Activated CD8-positive, alpha-beta memory T cell treated with anti-CD3 and anti-CD28 coated beads, Interleukin-2, amount 10 ng/mL, durations not matched to agents 7 days and 5 days (primary cell): Measurements from ENCODE around the gene DEK. TPM values are rescaled to one million over a fixed set of nuclear protein-coding genes. Genes with fewer than 3 reads are reported as not detected.
"Not testable (repeated sequence)": the region's sequence is repeated elsewhere in the genome, so short reads cannot be mapped to it uniquely, and the experiment has no call there.

Experiments
- ATAC-seq: fragments of 150-1000 bp; cut with Tn5 transposase; one replicate; pipeline ENCODE4 v1.10.0; 2021; ENCODE audit warnings: moderate library complexity
- CTCF ChIA-PET: fragments of 350-600 bp; sonication (Branson Sonifier 250); formaldehyde crosslinking; loops from one replicate; lab custom pipeline; 2021; ENCODE audit warnings: antibody characterized with exemption; lab: Charles Lee
- DNase-seq: peaks from one replicate; pipeline ENCODE4 v3.0.0-alpha.2; 2020
- H3K27ac Mint-ChIP-seq: one replicate; pipeline ENCODE4 v1.8.0; 2021; ENCODE audit warnings: mild to moderate bottlenecking, mixed read lengths
- H3K27me3 Mint-ChIP-seq: one replicate; pipeline ENCODE4 v1.8.0; 2021; ENCODE audit warnings: mixed read lengths
- H3K36me3 Mint-ChIP-seq: one replicate; pipeline ENCODE4 v1.8.0; 2021; ENCODE audit warnings: mild to moderate bottlenecking, mixed read lengths
- H3K4me1 Mint-ChIP-seq: one replicate; pipeline ENCODE4 v1.8.0; 2021; ENCODE audit warnings: mixed read lengths
- H3K4me3 Mint-ChIP-seq: one replicate; pipeline ENCODE4 v1.8.0; 2021; ENCODE audit warnings: mild to moderate bottlenecking, moderate library complexity, mixed read lengths
- H3K9me3 Mint-ChIP-seq: one replicate; pipeline ENCODE4 v1.8.0; 2022; ENCODE audit warnings: low read depth, mixed read lengths
- total RNA-seq, 2 experiments: library from RNA; stranded (reverse); gene quantifications; one replicate each; pipeline ENCODE4 v1.2.3, GENCODE V29; 2021

The DEK gene
- total RNA-seq, 2 experiments from 2014 or later = 209 to 218 TPM

GRCh38 chr6:18203786-18204185 lies 60.5 kb downstream of the DEK start:
- H3K4me1 Mint-ChIP-seq = no peaks in the 10 kb centered on the region
- H3K27me3 Mint-ChIP-seq = no peaks in the 10 kb centered on the region
- CTCF ChIA-PET = no interaction called here

GRCh38 chr6:18192026-18192425 lies 72.3 kb downstream of the DEK start:
- H3K27me3 Mint-ChIP-seq = no peaks in the 10 kb centered on the region
- no peak overlapping the region for H3K27ac Mint-ChIP-seq
- ATAC-seq = no peak
- CTCF ChIA-PET = interaction anchor here (0.7 kb wide), 1 partner anchor 95 kb away, joined by 3 read pairs; no protein-coding TSS in a partner anchor
- H3K36me3 Mint-ChIP-seq = no peaks in the 10 kb centered on the region
- no peak overlapping the region for H3K4me3 Mint-ChIP-seq
- H3K9me3 Mint-ChIP-seq = no peaks in the 10 kb centered on the region
- no peaks in the 10 kb centered on the region for H3K4me1 Mint-ChIP-seq
- no peak for DNase-seq

More at GRCh38 chr6:18203786-18204185, 60.5 kb downstream of the DEK start:
- no peak overlapping the region for H3K27ac Mint-ChIP-seq
- DNase-seq (no peak), ATAC-seq (no peak)
- peaks cover 3% of the 10 kb centered on the region for H3K36me3 Mint-ChIP-seq
- H3K4me3 Mint-ChIP-seq = no peak overlapping the region
- H3K9me3 Mint-ChIP-seq = no peaks in the 10 kb centered on the region

- Mint-ChIP-seq H3K4me1 (no peaks in the 10 kb centered on the region), H3K9me3 (no peaks in the 10 kb centered on the region)
These were observed 75.1 kb downstream of the DEK start for GRCh38 chr6:18189196-18189595.

GRCh38 chr6:18187701-18188100 lies 76.6 kb downstream of the DEK start:
- CTCF ChIA-PET = no interaction called here
- Mint-ChIP-seq H3K4me1 (no peaks in the 10 kb centered on the region), H3K36me3 (peaks cover 2% of the 10 kb centered on the region)

More at GRCh38 chr6:18189196-18189595, 75.1 kb downstream of the DEK start:
- H3K27ac Mint-ChIP-seq = no peak overlapping the region
- DNase-seq (no peak), ATAC-seq (no peak)
- peaks cover 2% of the 10 kb centered on the region for H3K36me3 Mint-ChIP-seq
- H3K4me3 Mint-ChIP-seq = no peak overlapping the region
- CTCF ChIA-PET = no interaction called here
- H3K27me3 Mint-ChIP-seq = no peaks in the 10 kb centered on the region

GRCh38 chr6:18186540-18187250 lies 77.6 kb downstream of the DEK start:
- CTCF ChIA-PET = no interaction called here

More at GRCh38 chr6:18187701-18188100, 76.6 kb downstream of the DEK start:
- Mint-ChIP-seq H3K27me3 (no peaks in the 10 kb centered on the region), H3K4me3 (no peak overlapping the region), H3K27ac (no peak overlapping the region), H3K9me3 (no peaks in the 10 kb centered on the region)
- ATAC-seq (no peak), DNase-seq (no peak)

GRCh38 chr6:18186033-18186432 lies 78.3 kb downstream of the DEK start:
- no peak overlapping the region for H3K4me3 Mint-ChIP-seq
- no peak overlapping the region for H3K27ac Mint-ChIP-seq
- H3K4me1 Mint-ChIP-seq = no peaks in the 10 kb centered on the region
- CTCF ChIA-PET = no interaction called here
- peaks cover 3% of the 10 kb centered on the region for H3K36me3 Mint-ChIP-seq
- ATAC-seq (no peak), DNase-seq (no peak)
- H3K9me3 Mint-ChIP-seq = no peaks in the 10 kb centered on the region
- no peaks in the 10 kb centered on the region for H3K27me3 Mint-ChIP-seq

More at GRCh38 chr6:18186540-18187250, 77.6 kb downstream of the DEK start:
- no peaks in the 10 kb centered on the region for H3K4me1 Mint-ChIP-seq
- H3K9me3 Mint-ChIP-seq = no peaks in the 10 kb centered on the region
- H3K36me3 Mint-ChIP-seq = peaks cover 3% of the 10 kb centered on the region
- H3K4me3 Mint-ChIP-seq = no peak overlapping the region
- no peak overlapping the region for H3K27ac Mint-ChIP-seq
- DNase-seq (no peak), ATAC-seq (no peak)
- H3K27me3 Mint-ChIP-seq = no peaks in the 10 kb centered on the region

GRCh38 chr6:18185624-18186023 lies 78.7 kb downstream of the DEK start:
- Mint-ChIP-seq H3K27ac (no peak overlapping the region), H3K9me3 (no peaks in the 10 kb centered on the region), H3K4me1 (no peaks in the 10 kb centered on the region), H3K4me3 (no peak overlapping the region), H3K36me3 (peaks cover 6% of the 10 kb centered on the region), H3K27me3 (no peaks in the 10 kb centered on the region)
- DNase-seq (no peak), ATAC-seq (no peak)
- CTCF ChIA-PET = no interaction called here

- ATAC-seq (no peak), DNase-seq (no peak)
- Mint-ChIP-seq H3K4me3 (no peak overlapping the region), H3K9me3 (no peaks in the 10 kb centered on the region), H3K27ac (no peak overlapping the region), H3K36me3 (peaks cover 12% of the 10 kb centered on the region), H3K4me1 (no peaks in the 10 kb centered on the region), H3K27me3 (no peaks in the 10 kb centered on the region)
- CTCF ChIA-PET = interaction anchor here (0.7 kb wide), 1 partner anchor 70 kb away, joined by 3 read pairs; no protein-coding TSS in a partner anchor
These were observed 80.6 kb downstream of the DEK start for GRCh38 chr6:18183766-18184165.

- H3K9me3 Mint-ChIP-seq = no peaks in the 10 kb centered on the region
- H3K4me1 Mint-ChIP-seq = no peaks in the 10 kb centered on the region
- no peaks in the 10 kb centered on the region for H3K27me3 Mint-ChIP-seq
- no peak overlapping the region for H3K27ac Mint-ChIP-seq
- DNase-seq (no peak), ATAC-seq (no peak)
- H3K4me3 Mint-ChIP-seq = no peak overlapping the region
- CTCF ChIA-PET = no interaction called here
- peaks cover 15% of the 10 kb centered on the region for H3K36me3 Mint-ChIP-seq
These were observed 81.8 kb downstream of the DEK start for GRCh38 chr6:18182568-18182967.

- ATAC-seq = no peak
- Mint-ChIP-seq H3K27ac (no peak overlapping the region), H3K9me3 (no peaks in the 10 kb centered on the region), H3K36me3 (peaks cover 27% of the 10 kb centered on the region), H3K4me1 (no peaks in the 10 kb centered on the region), H3K4me3 (no peak overlapping the region), H3K27me3 (no peaks in the 10 kb centered on the region)
- CTCF ChIA-PET = no interaction called here
- DNase-seq = no peak
These were observed 84.5 kb downstream of the DEK start for GRCh38 chr6:18179770-18180356.

GRCh38 chr6:18178960-18179615 lies 85.2 kb downstream of the DEK start:
- Mint-ChIP-seq H3K4me3 (no peak overlapping the region), H3K27ac (no peak overlapping the region), H3K4me1 (no peaks in the 10 kb centered on the region), H3K9me3 (no peaks in the 10 kb centered on the region), H3K36me3 (peaks cover 27% of the 10 kb centered on the region), H3K27me3 (no peaks in the 10 kb centered on the region)
- CTCF ChIA-PET = no interaction called here
- ATAC-seq (no peak), DNase-seq (no peak)

GRCh38 chr6:18177286-18177965 lies 86.9 kb downstream of the DEK start:
- peaks cover 32% of the 10 kb centered on the region for H3K36me3 Mint-ChIP-seq
- no peaks in the 10 kb centered on the region for H3K27me3 Mint-ChIP-seq
- CTCF ChIA-PET = no interaction called here
- DNase-seq (no peak), ATAC-seq (no peak)
- no peaks in the 10 kb centered on the region for H3K9me3 Mint-ChIP-seq
- no peak overlapping the region for H3K4me3 Mint-ChIP-seq
- H3K4me1 Mint-ChIP-seq = no peaks in the 10 kb centered on the region
- no peak overlapping the region for H3K27ac Mint-ChIP-seq

- H3K4me1 Mint-ChIP-seq, H3K4me3 Mint-ChIP-seq, H3K9me3 Mint-ChIP-seq, DNase-seq, H3K27me3 Mint-ChIP-seq, H3K27ac Mint-ChIP-seq, CTCF ChIA-PET, ATAC-seq: not testable (repeated sequence)
- H3K36me3 Mint-ChIP-seq = peaks cover 33% of the 10 kb centered on the region
These were observed 88.1 kb downstream of the DEK start for GRCh38 chr6:18176198-18176597.
